ENCODE measurements around the gene POLE.

POLE gene

GRCh38 chr12:132625731-132626430, 61.3 kb downstream of the POLE start:
- no peak for DNase-seq

GRCh38 chr12:132624910-132625630, 62.1 kb downstream of the POLE start:
- no peak for DNase-seq

- no peak for DNase-seq
Observed at GRCh38 chr12:132624186-132624855, 62.8 kb downstream of the POLE start.

GRCh38 chr12:132623072-132623869, 63.9 kb downstream of the POLE start:
- DNase-seq = no peak

- no peak for DNase-seq
Observed at GRCh38 chr12:132622437-132623071, 64.6 kb downstream of the POLE start.

GRCh38 chr12:132621657-132622435, 65.3 kb downstream of the POLE start:
- no peak for DNase-seq

GRCh38 chr12:132620899-132621656, 66.1 kb downstream of the POLE start:
- no peak for DNase-seq

- no peak for DNase-seq
Observed at GRCh38 chr12:132620113-132620898, 66.8 kb downstream of the POLE start.

GRCh38 chr12:132619386-132620112, 67.6 kb downstream of the POLE start:
- DNase-seq = no peak

- no peak for DNase-seq
Observed at GRCh38 chr12:132619071-132619385, 68.1 kb downstream of the POLE start.

- DNase-seq = no peak
Observed at GRCh38 chr12:132618683-132619043, 68.5 kb downstream of the POLE start, which contains the start of gene P2RX2. P2RX2 (plus strand) TSS chr12:132618776; CDS start chr12:132618817, 41 bp downstream.

- DNase-seq = no peak
Observed at GRCh38 chr12:132617822-132618682, 69.1 kb downstream of the POLE start.

- no peak for DNase-seq
Observed at GRCh38 chr12:132617135-132617701, 69.9 kb downstream of the POLE start.

GRCh38 chr12:132615579-132616038, 71.5 kb downstream of the POLE start:
- no peak for DNase-seq

- DNase-seq = peak; percentile 51
Observed at GRCh38 chr12:132614861-132615578, 72.1 kb downstream of the POLE start.

- DNase-seq = no peak
Observed at GRCh38 chr12:132614029-132614428, 73.1 kb downstream of the POLE start.

GRCh38 chr12:132611620-132612019, 75.5 kb downstream of the POLE start:
- no peak for DNase-seq
